SK-N-SH (cell line): ENCODE data around the gene LFNG. TPM values are rescaled to one million over a fixed set of nuclear protein-coding genes. Genes with fewer than 3 reads are reported as not detected.
"Not testable (repeated sequence)": the region's sequence is repeated elsewhere in the genome, so short reads cannot be mapped to it uniquely, and the experiment has no call there.

Source experiments
- CTCF ChIA-PET: fragments of 300-600, 350-600 bp; formaldehyde crosslinking; extraction: SDS; loops from one replicate; lab custom pipeline; 2021; lab: Yijun Ruan, JAX
- POLR2A ChIA-PET: fragments of 350-600 bp; sonication (Branson Sonifier 250); formaldehyde crosslinking; extraction: SDS; loops from one replicate; lab custom pipeline; 2020; ENCODE audit warnings: antibody characterized with exemption, inconsistent platforms; lab: Yijun Ruan, JAX
- DNase-seq: peaks from one replicate; pipeline ENCODE4 v3.0.0; 2012
- H2AFZ ChIP-seq: fragments of 200-600 bp; sonication (generic); 2 replicates; pipeline ENCODE4 v1.8.1; 2016; ENCODE audit warnings: antibody characterized with exemption, mild to moderate bottlenecking, low read depth
- H3F3A ChIP-seq: fragments of 200-600 bp; sonication (generic); replicated peaks from 2 replicates; pipeline ENCODE3; 2016; ENCODE audit warnings: antibody characterized with exemption, mild to moderate bottlenecking; ENCODE audit not compliant: insufficient read depth
- H3K27ac ChIP-seq, 2 experiments: fragments of 200-500 bp in 1 of 2; fragments of 200-600 bp in 1 of 2; sonication (Bioruptor generic) in 1 of 2; sonication (generic), shearing (Covaris generic) in 1 of 2; 2 replicates each; pipeline versions ENCODE4 v1.5.1 to v1.6.1; 2014 to 2016; ENCODE audit warnings: low read depth in 2 of 2, inconsistent platforms in 1 of 2, low read length in 1 of 2, mild to moderate bottlenecking in 1 of 2, mixed read lengths in 1 of 2
- H3K27me3 ChIP-seq: fragments of 200-600 bp; sonication (generic), shearing (Covaris generic); 2 replicates; pipeline ENCODE4 v1.6.1; 2016; ENCODE audit warnings: mixed run types; ENCODE audit not compliant: insufficient read depth
- H3K36me3 ChIP-seq, 2 experiments: fragments of 200-500 bp in 1 of 2; fragments of 200-600 bp in 1 of 2; sonication (Bioruptor generic) in 1 of 2; sonication (generic) in 1 of 2; replicated peaks in 1 of 2; 2 replicates each; pipeline versions ENCODE3 to v1.5.1; 2014 to 2016; ENCODE audit warnings: low read length in 1 of 2, mild to moderate bottlenecking in 1 of 2; ENCODE audit not compliant: insufficient read depth in 2 of 2, control insufficient read depth in 1 of 2
- H3K4me1 ChIP-seq, 2 experiments: fragments of 200-500 bp in 1 of 2; fragments of 200-600 bp in 1 of 2; sonication (Bioruptor generic) in 1 of 2; sonication (generic), shearing (Covaris generic) in 1 of 2; 2 replicates each; pipeline versions ENCODE4 v1.5.1 to v1.6.1; 2014 to 2016; ENCODE audit warnings: low read depth in 1 of 2, low read length in 1 of 2, mixed run types in 1 of 2; ENCODE audit not compliant: insufficient read depth in 2 of 2, control insufficient read depth in 1 of 2
- H3K4me2 ChIP-seq: fragments of 200-600 bp; sonication (generic), shearing (Covaris generic); 2 replicates; pipeline ENCODE4 v1.6.1; 2017; ENCODE audit warnings: mixed run types
- H3K4me3 ChIP-seq, 2 experiments: fragments of 200-500 bp in 1 of 2; fragments of 200-600 bp in 1 of 2; sonication (Bioruptor generic) in 1 of 2; sonication (generic), shearing (Covaris generic) in 1 of 2; 2 replicates each; pipeline versions ENCODE4 v1.5.1 to v1.8.1; 2014 to 2016; ENCODE audit warnings: low read depth in 2 of 2, inconsistent platforms in 1 of 2, low read length in 1 of 2, mild to moderate bottlenecking in 1 of 2, mixed read lengths in 1 of 2, moderate library complexity in 1 of 2
- H3K79me2 ChIP-seq: fragments of 200-600 bp; sonication (generic); 2 replicates; pipeline ENCODE4 v1.8.1; 2017; ENCODE audit warnings: mild to moderate bottlenecking; ENCODE audit not compliant: insufficient read depth
- H3K9ac ChIP-seq: fragments of 200-600 bp; sonication (generic); 2 replicates; pipeline ENCODE4 v1.6.1; 2017; ENCODE audit warnings: mixed run types
- H3K9me2 ChIP-seq: fragments of 200-600 bp; sonication (generic); 2 replicates; pipeline ENCODE4 v1.6.1; 2017; ENCODE audit warnings: mixed run types
- H3K9me3 ChIP-seq: fragments of 200-600 bp; sonication (generic); 2 replicates; pipeline ENCODE4 v1.6.1; 2017; ENCODE audit warnings: mixed run types, mild to moderate bottlenecking, moderate library complexity
- H4K20me1 ChIP-seq: fragments of 200-600 bp; sonication (generic); 2 replicates; pipeline ENCODE4 v1.6.1; 2017; ENCODE audit warnings: mild to moderate bottlenecking, mixed run types; ENCODE audit not compliant: insufficient read depth
- CHD2 ChIP-seq: fragments of 150-350 bp; IDR thresholded peaks from 2 replicates; pipeline ENCODE4 v1.6.1; 2018; ENCODE audit warnings: low read length; ENCODE audit not compliant: partially characterized antibody
- CTCF ChIP-seq: fragments of 200-600 bp; sonication (generic); IDR thresholded peaks from 2 replicates; pipeline ENCODE4 v1.6.1; 2017; ENCODE audit warnings: antibody characterized with exemption, mild to moderate bottlenecking, moderate library complexity
- EP300 ChIP-seq, 2 experiments: IDR thresholded peaks; 2 replicates each; pipeline versions ENCODE4 v1.4.0 to v1.6.1; 2012; ENCODE audit warnings: borderline replicate concordance in 1 of 2, low read depth in 1 of 2, low read length in 1 of 2
- MXI1 ChIP-seq: IDR thresholded peaks from 2 replicates; pipeline ENCODE4 v1.6.1; 2012; ENCODE audit warnings: mild to moderate bottlenecking, low read depth, low read length, improper control_type of control experiment
- RAD21 ChIP-seq: IDR thresholded peaks from 2 replicates; pipeline ENCODE4 v1.6.1; 2012; ENCODE audit warnings: mild to moderate bottlenecking, low read length
- WGBS: methylation state at CpG from one replicate; pipeline ENCODE4 v1.1.6; 2017; ENCODE audit warnings: low lambda C conversion rate; 5-methylcytosine and 5-hydroxymethylcytosine counted together
- polyA plus RNA-seq, 3 experiments: library from polyadenylated mRNA; depleted of rRNA; stranded (reverse); fragments of >200 nt; gene quantifications; 2 replicates each; pipeline ENCODE4 v1.2.3, GENCODE V29; 2012

Gene LFNG
- polyA plus RNA-seq, 1 of the 3 experiments (the other 2 are of a cell fraction), result 9.4 TPM

GRCh38 chr7:2535872-2536627 lies 16.5 kb downstream of the LFNG start:
- H2AFZ ChIP-seq, H3K27ac ChIP-seq, H3K9ac ChIP-seq, H3K4me2 ChIP-seq, H3F3A ChIP-seq, H3K9me3 ChIP-seq, H3K79me2 ChIP-seq, CTCF ChIA-PET, H4K20me1 ChIP-seq, H3K4me3 ChIP-seq, H3K9me2 ChIP-seq, H3K27me3 ChIP-seq: not testable (repeated sequence)
- 70% methylated on average over 9 of the region's 19 CpGs for WGBS
- TF ChIP-seq MXI1, result peak; percentile 51
- TF ChIP-seq EP300 (IDR thresholded peaks at IDR 0.05; ENCODE audit: borderline replicate concordance in 1 of 2, low read depth in 1 of 2, low read length in 1 of 2), result 0 out of 4 replicates have a peak, but pooled peaks of 1 of the 2 experiments have one; percentile 22
- 0 out of 2 replicates have a peak, but pooled peaks have one; percentile 1 for TF ChIP-seq RAD21
- DNase-seq, result peak; percentile 75
- peaks cover 0 to 11% of the 10 kb centered on the region in 2 experiments; a peak in 1 of 4 replicates for H3K4me1 ChIP-seq
- peaks cover 11 to 25% of the 10 kb centered on the region in 2 experiments for H3K36me3 ChIP-seq
- POLR2A ChIA-PET, result interaction anchor here (0.7 kb wide), 1 partner anchor 1109 kb away, joined by 3 read pairs; no protein-coding TSS in a partner anchor

DNA sequence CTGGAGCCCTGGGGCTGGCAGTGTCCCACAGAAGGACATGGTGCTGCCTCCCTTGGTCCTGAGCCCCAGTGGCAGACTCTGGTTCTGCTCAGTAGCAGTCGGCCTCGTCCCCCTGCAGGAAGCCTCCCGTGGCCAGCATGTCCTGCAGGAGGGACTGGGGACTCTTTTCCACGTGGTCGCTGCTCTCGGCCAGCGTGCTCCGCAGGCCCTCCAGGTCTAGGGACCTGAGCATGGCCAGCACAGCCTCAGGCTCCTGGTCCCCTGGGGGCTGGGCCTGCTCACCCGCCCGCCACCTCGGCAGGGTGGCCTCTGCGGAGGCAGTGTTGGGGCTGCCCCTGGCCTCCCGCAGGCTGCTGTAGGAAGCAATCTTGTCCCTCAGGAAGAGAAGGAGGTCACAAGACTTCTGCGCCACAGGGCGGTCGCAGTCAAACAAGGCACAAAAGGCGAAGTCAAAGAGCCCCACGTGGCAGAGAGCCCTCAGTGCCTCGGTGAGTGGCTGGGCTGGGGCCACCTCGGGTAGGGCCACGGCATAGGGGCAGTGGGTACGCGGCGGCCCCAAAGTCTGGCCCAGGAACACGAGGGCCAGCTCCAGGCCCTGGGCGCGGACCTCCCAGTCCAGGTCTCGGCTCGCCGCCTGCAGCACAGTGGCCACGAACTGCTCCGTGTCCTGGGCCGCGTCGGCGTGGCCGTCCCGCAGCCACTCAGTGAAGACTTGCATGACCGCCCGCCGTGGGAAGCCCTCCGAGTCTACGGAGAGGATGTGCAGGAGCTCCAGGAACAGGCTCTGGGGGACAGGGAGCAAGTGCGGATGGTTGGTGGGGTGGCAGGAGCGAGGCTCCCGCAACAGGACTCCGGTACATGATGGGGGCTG lies 18.6 kb downstream of the LFNG start:
- ChIA-PET POLR2A (interaction anchor here (1.0 kb wide), 1 partner anchor 10 kb away, joined by 3 read pairs; no protein-coding TSS in a partner anchor), CTCF (interaction anchor here (0.6 kb wide), 1 partner anchor 70 kb away, joined by 3 read pairs; no protein-coding TSS in a partner anchor)
- peak; percentile 60 for DNase-seq
- Histone ChIP-seq H4K20me1 (no peaks in the 10 kb centered on the region), H3K79me2 (no peaks in the 10 kb centered on the region), H3F3A (peaks cover 3% of the 10 kb centered on the region), H3K27me3 (no peaks in the 10 kb centered on the region), H3K27ac (no peak overlapping the region), H3K4me1 (peaks cover 0 to 3% of the 10 kb centered on the region in 2 experiments; a peak in 1 of 4 replicates), H3K36me3 (peaks cover 11 to 46% of the 10 kb centered on the region in 2 experiments), H3K9ac (no peak overlapping the region), H3K4me3 (no peak overlapping the region), H3K9me2 (no peaks in the 10 kb centered on the region), H3K4me2 (no peak overlapping the region), H3K9me3 (no peaks in the 10 kb centered on the region), H2AFZ (no peak overlapping the region)
- WGBS, result 94% methylated on average over 28 of the region's 47 CpGs
- TF ChIP-seq CHD2 (no peak), CTCF (0 out of 2 replicates have a peak, but pooled peaks have one; percentile 7)
- TF ChIP-seq, all 33 proteins: peak for 1
